GM19468 (cell line): ENCODE measurements around the gene PSMC2.
"Not testable (repeated sequence)": the region's sequence is repeated elsewhere in the genome, so short reads cannot be mapped to it uniquely, and the experiment has no call there.

ENCODE experiments used
- ATAC-seq: cut with Tn5 transposase; IDR thresholded peaks from one replicate; pipeline ENCODE4 v1.9.1; 2021; ENCODE audit warnings: mild to moderate bottlenecking, moderate library complexity, moderate number of reproducible peaks; ENCODE audit not compliant: unreplicated experiment; ENCODE audit errors: extremely low read depth

Gene PSMC2

GRCh38 chr7:103373866-103374643 lies 26.6 kb downstream of the PSMC2 start:
- ATAC-seq, result no peak

GRCh38 chr7:103379270-103379975 lies 32.0 kb downstream of the PSMC2 start:
- ATAC-seq, result no peak

GRCh38 chr7:103380395-103381191 lies 33.1 kb downstream of the PSMC2 start:
- no peak for ATAC-seq

- no peak for ATAC-seq
Measured at GRCh38 chr7:103381280-103382031, 34.0 kb downstream of the PSMC2 start.

- no peak for ATAC-seq
Measured at GRCh38 chr7:103382032-103382402, 34.6 kb downstream of the PSMC2 start.

- ATAC-seq, result no peak
Measured at GRCh38 chr7:103387242-103387641, 39.8 kb downstream of the PSMC2 start.

- ATAC-seq, result no peak
Measured at GRCh38 chr7:103388469-103389140, 41.2 kb downstream of the PSMC2 start.

GRCh38 chr7:103389263-103389662 lies 41.8 kb downstream of the PSMC2 start:
- ATAC-seq, result no peak

GRCh38 chr7:103391150-103391549 lies 43.7 kb downstream of the PSMC2 start:
- no peak for ATAC-seq

GRCh38 chr7:103391976-103392375 lies 44.5 kb downstream of the PSMC2 start:
- ATAC-seq, result no peak

- ATAC-seq, result no peak
Measured at GRCh38 chr7:103394566-103394965, 47.1 kb downstream of the PSMC2 start.

- ATAC-seq, result no peak
Measured at GRCh38 chr7:103395071-103395470, 47.6 kb downstream of the PSMC2 start.

GRCh38 chr7:103396471-103396870 lies 49.0 kb downstream of the PSMC2 start:
- ATAC-seq, result no peak

GRCh38 chr7:103398483-103399127 lies 51.2 kb downstream of the PSMC2 start:
- no peak for ATAC-seq

- ATAC-seq, result not testable (repeated sequence)
Measured at GRCh38 chr7:103399687-103400086, 52.2 kb downstream of the PSMC2 start.

- ATAC-seq, result not testable (repeated sequence)
Measured at GRCh38 chr7:103405789-103406613, 58.6 kb downstream of the PSMC2 start.

GRCh38 chr7:103412151-103412550 lies 64.7 kb downstream of the PSMC2 start:
- ATAC-seq, result no peak

GRCh38 chr7:103413407-103413806 lies 66.0 kb downstream of the PSMC2 start:
- ATAC-seq, result no peak
